Measurements from ENCODE around the gene NFATC2.

DNA sequence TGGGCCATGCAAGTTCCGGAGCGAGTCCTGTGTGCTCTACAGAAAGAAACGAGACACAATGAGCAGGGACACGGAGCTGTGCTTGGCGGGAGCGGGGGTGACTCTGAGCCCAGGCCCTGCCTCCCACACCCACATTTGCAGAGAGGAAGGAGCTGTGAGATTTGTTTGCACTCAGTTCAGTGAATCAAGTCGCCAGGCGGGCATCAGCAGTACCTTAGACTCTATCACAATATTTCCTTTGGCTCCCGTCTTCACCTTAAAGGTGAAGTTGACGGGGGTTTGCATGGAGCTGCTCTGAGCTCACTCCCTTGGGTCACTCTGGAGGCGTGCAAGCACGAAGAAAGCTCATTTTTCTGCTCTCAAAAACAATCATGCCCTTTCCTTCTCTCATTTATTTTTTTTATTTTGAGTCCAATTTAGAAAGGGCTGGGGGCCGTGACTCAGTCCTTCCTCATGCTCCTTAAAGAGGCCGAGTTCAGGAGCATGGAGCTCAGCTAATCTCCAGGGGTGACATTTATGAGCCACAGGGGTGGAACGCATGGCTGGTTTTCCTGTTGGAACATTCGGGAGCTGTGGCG is 188.2 kb downstream of the NFATC2 start:
- TF ChIP-seq, protein P1, sequence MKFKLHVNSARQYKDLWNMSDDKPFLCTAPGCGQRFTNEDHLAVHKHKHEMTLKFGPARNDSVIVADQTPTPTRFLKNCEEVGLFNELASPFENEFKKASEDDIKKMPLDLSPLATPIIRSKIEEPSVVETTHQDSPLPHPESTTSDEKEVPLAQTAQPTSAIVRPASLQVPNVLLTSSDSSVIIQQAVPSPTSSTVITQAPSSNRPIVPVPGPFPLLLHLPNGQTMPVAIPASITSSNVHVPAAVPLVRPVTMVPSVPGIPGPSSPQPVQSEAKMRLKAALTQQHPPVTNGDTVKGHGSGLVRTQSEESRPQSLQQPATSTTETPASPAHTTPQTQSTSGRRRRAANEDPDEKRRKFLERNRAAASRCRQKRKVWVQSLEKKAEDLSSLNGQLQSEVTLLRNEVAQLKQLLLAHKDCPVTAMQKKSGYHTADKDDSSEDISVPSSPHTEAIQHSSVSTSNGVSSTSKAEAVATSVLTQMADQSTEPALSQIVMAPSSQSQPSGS (tag by site-specific recombination; IDR thresholded peaks at IDR 0.05; ENCODE audit: low read depth), result no peak
- TF ChIP-seq ZNF747 (tag by site-specific recombination; IDR thresholded peaks at IDR 0.05) (no peak), ZNF221 (tag by site-specific recombination; IDR thresholded peaks at IDR 0.05; ENCODE audit: borderline replicate concordance) (no peak), OVOL3 (tag by site-specific recombination; IDR thresholded peaks at IDR 0.05) (no peak), ZNF10 (tag by site-specific recombination; IDR thresholded peaks at IDR 0.05) (no peak), ZBTB8A (tag by site-specific recombination; IDR thresholded peaks at IDR 0.05) (no peak)
- TF ChIP-seq, protein P2, sequence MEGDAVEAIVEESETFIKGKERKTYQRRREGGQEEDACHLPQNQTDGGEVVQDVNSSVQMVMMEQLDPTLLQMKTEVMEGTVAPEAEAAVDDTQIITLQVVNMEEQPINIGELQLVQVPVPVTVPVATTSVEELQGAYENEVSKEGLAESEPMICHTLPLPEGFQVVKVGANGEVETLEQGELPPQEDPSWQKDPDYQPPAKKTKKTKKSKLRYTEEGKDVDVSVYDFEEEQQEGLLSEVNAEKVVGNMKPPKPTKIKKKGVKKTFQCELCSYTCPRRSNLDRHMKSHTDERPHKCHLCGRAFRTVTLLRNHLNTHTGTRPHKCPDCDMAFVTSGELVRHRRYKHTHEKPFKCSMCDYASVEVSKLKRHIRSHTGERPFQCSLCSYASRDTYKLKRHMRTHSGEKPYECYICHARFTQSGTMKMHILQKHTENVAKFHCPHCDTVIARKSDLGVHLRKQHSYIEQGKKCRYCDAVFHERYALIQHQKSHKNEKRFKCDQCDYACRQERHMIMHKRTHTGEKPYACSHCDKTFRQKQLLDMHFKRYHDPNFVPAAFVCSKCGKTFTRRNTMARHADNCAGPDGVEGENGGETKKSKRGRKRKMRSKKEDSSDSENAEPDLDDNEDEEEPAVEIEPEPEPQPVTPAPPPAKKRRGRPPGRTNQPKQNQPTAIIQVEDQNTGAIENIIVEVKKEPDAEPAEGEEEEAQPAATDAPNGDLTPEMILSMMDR (tag by site-specific recombination; IDR thresholded peaks at IDR 0.05), result no peak
- TF ChIP-seq, protein P3, sequence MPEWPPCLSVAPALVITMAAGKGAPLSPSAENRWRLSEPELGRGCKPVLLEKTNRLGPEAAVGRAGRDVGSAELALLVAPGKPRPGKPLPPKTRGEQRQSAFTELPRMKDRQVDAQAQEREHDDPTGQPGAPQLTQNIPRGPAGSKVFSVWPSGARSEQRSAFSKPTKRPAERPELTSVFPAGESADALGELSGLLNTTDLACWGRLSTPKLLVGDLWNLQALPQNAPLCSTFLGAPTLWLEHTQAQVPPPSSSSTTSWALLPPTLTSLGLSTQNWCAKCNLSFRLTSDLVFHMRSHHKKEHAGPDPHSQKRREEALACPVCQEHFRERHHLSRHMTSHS (tag by site-specific recombination; IDR thresholded peaks at IDR 0.05), result no peak
- TF ChIP-seq, protein P4, sequence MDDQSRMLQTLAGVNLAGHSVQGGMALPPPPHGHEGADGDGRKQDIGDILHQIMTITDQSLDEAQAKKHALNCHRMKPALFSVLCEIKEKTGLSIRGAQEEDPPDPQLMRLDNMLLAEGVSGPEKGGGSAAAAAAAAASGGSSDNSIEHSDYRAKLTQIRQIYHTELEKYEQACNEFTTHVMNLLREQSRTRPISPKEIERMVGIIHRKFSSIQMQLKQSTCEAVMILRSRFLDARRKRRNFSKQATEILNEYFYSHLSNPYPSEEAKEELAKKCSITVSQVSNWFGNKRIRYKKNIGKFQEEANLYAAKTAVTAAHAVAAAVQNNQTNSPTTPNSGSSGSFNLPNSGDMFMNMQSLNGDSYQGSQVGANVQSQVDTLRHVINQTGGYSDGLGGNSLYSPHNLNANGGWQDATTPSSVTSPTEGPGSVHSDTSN (CRISPR knock-in tag; IDR thresholded peaks at IDR 0.05), result no peak

Data from HEK293 (cell line).